Measurements from ENCODE around the gene ATP8A1.

Gene ATP8A1

DNA sequence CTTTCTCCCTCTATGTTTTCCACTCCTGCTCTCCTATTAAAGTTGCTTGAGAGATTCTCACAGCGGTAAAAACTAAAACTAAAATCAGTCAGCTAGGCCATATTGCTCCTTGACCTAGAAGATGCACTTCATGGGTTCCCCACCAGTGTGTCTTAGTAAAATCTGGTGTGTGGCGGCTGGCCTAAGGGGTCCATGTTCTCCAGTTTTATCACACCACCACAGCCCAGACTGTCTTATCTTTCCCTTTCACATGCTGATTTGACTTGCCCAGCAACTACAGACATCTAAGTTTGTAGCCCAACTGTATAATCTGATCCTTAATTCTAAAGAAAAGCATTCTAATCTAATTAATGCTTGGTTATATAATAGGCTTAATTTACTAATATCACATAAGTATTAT, 68.0 kb downstream of the ATP8A1 start:
- DNase-seq (ENCODE audit: extremely low read depth, low read depth): no peak

DNA sequence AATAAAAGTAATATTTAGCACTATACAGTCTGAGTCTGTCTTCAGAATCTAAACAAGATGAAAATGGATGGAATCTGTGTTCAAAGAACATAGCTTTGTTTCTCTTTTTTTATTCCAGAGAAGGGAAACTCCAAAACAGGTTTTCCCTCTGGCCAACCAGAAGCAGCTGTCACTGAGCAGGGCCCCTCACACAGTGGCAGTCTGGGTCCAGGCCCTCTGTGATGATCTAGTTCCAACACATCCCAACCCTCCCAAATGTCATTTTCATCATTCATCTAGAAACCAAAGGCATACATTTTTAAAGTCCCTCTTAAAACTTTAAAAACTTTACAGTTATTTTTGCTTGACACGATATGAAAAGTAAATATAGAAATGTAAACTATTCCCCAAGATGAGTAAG, 70.1 kb downstream of the ATP8A1 start:
- no peak for DNase-seq (ENCODE audit: extremely low read depth, low read depth)
- TF ChIP-seq, protein P1, sequence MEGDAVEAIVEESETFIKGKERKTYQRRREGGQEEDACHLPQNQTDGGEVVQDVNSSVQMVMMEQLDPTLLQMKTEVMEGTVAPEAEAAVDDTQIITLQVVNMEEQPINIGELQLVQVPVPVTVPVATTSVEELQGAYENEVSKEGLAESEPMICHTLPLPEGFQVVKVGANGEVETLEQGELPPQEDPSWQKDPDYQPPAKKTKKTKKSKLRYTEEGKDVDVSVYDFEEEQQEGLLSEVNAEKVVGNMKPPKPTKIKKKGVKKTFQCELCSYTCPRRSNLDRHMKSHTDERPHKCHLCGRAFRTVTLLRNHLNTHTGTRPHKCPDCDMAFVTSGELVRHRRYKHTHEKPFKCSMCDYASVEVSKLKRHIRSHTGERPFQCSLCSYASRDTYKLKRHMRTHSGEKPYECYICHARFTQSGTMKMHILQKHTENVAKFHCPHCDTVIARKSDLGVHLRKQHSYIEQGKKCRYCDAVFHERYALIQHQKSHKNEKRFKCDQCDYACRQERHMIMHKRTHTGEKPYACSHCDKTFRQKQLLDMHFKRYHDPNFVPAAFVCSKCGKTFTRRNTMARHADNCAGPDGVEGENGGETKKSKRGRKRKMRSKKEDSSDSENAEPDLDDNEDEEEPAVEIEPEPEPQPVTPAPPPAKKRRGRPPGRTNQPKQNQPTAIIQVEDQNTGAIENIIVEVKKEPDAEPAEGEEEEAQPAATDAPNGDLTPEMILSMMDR (IDR thresholded peaks at IDR 0.05; ENCODE audit: low read depth, low read length): no peak

More for the DNA sequence above, 68.0 kb downstream of the ATP8A1 start:
- TF ChIP-seq, protein P1 (IDR thresholded peaks at IDR 0.05; ENCODE audit: low read depth, low read length): no peak

DNA sequence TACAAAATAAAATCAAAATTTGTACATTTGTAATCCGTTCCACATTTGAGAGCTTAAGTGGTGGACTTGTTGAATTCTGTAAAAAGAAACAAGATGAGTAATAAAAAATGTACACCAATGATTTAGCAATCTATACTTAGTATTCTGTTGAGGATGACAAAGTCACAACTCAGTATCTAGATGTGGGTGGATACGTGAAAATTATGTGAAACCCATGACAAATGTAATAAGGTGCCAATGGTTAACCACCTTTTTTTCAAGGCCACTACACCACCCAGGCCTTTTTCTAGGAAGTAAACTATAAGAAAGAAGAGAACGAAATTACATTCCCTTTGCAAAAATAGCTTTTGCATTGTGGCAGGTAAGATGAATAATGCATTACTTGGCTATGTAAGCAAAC, 77.0 kb downstream of the ATP8A1 start:
- TF ChIP-seq, protein P1 (IDR thresholded peaks at IDR 0.05; ENCODE audit: low read depth, low read length): no peak

GRCh38 chr4:42578187-42578586, 78.7 kb downstream of the ATP8A1 start:
- TF ChIP-seq, protein P1 (IDR thresholded peaks at IDR 0.05; ENCODE audit: low read depth, low read length): no peak
- no peak for DNase-seq (ENCODE audit: extremely low read depth, low read depth)

More for the DNA sequence above, 77.0 kb downstream of the ATP8A1 start:
- DNase-seq (ENCODE audit: extremely low read depth, low read depth): no peak

DNA sequence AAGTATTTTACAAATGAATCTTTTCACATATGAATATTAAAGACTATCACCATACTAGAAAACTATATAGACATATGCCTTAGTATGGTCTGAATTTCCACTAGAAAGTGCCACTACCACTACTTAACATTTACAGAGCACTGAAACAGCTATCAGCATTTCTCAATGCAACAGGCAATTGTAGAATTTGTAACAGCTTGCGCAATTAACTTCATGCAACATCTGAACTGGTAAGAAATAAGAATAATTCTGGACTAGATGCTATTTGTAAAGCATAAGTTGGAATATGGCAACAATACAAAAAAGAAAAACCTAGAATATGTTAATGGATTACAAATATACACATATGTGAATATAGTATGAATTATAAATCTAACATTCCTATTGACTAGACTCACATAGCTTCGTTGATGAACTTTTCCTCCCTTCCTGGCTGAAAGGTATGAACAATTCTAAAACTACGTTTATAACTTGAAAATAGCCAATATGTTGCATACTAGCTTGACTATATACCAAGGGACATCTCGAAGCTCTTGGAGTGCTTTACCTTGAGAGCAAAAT, 82.0 kb downstream of the ATP8A1 start:
- no peak for DNase-seq (ENCODE audit: extremely low read depth, low read depth)
- TF ChIP-seq, protein P1 (IDR thresholded peaks at IDR 0.05; ENCODE audit: low read depth, low read length): no peak

- TF ChIP-seq, protein P1 (IDR thresholded peaks at IDR 0.05; ENCODE audit: low read depth, low read length): no peak
- no peak for DNase-seq (ENCODE audit: extremely low read depth, low read depth)
Measured at GRCh38 chr4:42573249-42573648, 83.7 kb downstream of the ATP8A1 start.

- TF ChIP-seq, protein P1 (IDR thresholded peaks at IDR 0.05; ENCODE audit: low read depth, low read length): no peak
- DNase-seq (ENCODE audit: extremely low read depth, low read depth): no peak
Measured at GRCh38 chr4:42570221-42570620, 86.7 kb downstream of the ATP8A1 start.

All from AG09319 (cell line).